ENCODE results near the gene CYP2S1. TPM values are rescaled to one million over a fixed set of nuclear protein-coding genes. Genes with fewer than 3 reads are reported as not detected.

CYP2S1 gene
- total RNA-seq, 2 experiments from 2014 or later = not detected

DNA sequence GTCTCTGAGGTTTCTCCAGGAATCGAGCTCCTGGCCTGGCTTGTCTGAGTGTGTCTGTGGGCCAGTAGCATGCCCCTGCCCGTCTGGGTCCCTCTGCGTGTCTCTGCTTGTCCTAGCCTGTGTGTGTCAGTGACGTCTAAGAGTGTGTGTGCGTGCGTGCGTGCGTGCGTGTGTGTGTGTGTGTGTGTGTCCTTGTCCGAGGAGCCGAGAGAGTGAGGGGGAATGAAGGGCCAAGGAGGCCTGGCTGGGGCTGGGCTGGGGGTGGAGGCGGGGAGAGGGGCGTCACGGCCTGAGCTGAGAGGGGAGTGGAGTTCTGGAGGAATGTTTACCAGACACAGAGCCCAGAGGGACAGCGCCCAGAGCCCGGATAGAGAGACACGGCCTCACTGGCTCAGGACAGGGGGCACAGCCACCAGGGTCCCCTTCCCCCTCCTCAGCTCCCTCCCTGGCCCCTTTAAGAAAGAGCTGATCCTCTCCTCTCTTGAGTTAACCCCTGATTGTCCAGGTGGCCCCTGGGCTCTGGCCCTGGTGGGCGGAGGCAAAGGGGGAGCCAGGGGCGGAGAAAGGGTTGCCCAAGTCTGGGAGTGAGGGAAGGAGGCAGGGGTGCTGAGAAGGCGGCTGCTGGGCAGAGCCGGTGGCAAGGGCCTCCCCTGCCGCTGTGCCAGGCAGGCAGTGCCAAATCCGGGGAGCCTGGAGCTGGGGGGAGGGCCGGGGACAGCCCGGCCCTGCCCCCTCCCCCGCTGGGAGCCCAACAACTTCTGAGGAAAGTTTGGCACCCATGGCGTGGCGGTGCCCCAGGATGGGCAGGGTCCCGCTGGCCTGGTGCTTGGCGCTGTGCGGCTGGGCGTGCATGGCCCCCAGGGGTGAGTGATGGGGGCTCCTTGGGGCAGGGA is 25.8 kb downstream of the CYP2S1 start, which contains the start of gene AXL:
Gene AXL (plus strand): TSS at position 609 of the 893 bp plus-strand sequence. CDS start 170 bp downstream, at position 779.
- no peak for TF ChIP-seq EZH2phosphoT487 (IDR thresholded peaks at IDR 0.05; ENCODE audit: borderline replicate concordance, low read depth, low read length)
- TF ChIP-seq, protein P1, sequence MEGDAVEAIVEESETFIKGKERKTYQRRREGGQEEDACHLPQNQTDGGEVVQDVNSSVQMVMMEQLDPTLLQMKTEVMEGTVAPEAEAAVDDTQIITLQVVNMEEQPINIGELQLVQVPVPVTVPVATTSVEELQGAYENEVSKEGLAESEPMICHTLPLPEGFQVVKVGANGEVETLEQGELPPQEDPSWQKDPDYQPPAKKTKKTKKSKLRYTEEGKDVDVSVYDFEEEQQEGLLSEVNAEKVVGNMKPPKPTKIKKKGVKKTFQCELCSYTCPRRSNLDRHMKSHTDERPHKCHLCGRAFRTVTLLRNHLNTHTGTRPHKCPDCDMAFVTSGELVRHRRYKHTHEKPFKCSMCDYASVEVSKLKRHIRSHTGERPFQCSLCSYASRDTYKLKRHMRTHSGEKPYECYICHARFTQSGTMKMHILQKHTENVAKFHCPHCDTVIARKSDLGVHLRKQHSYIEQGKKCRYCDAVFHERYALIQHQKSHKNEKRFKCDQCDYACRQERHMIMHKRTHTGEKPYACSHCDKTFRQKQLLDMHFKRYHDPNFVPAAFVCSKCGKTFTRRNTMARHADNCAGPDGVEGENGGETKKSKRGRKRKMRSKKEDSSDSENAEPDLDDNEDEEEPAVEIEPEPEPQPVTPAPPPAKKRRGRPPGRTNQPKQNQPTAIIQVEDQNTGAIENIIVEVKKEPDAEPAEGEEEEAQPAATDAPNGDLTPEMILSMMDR (conservative IDR thresholded peaks at IDR 0.05; ENCODE audit: low read length) = no peak
- no peak within 1 kb of the TSS for H3K27ac ChIP-seq (ENCODE audit: low read depth, low read length, poor library complexity, severe bottlenecking)
- no peaks in the 10 kb centered on the region for H3K79me2 ChIP-seq (ENCODE audit: insufficient read depth, low read depth, low read length)
- BruUV-seq (replicated peaks) = no TSS peak
- H2AFZ ChIP-seq (ENCODE audit: low read length) = no peak within 1 kb of the TSS
- no peaks in the 10 kb centered on the region for H4K20me1 ChIP-seq (ENCODE audit: insufficient read depth, low read length)
- POLR2A ChIA-PET = no interaction called here
- no peaks in the 10 kb centered on the region for H3K4me1 ChIP-seq (ENCODE audit: insufficient read depth, low read length, poor library complexity, severe bottlenecking)
- CTCF ChIA-PET (ENCODE audit: unreplicated experiment) = no interaction called here
- H3K9me2 ChIP-seq (ENCODE audit: insufficient read depth, low read length) = no peaks in the 10 kb centered on the region
- DNase-seq (ENCODE audit: low spot score) = no peak
- H3K4me2 ChIP-seq (ENCODE audit: low read length) = no peak within 1 kb of the TSS
- intact Hi-C loops (cut with micrococcal nuclease; ENCODE audit: unreplicated experiment) = no loop called here
- no peak within 1 kb of the TSS for H3K4me3 ChIP-seq (ENCODE audit: low read depth, low read length, poor library complexity, severe bottlenecking)
- no peaks in the 10 kb centered on the region for H3K36me3 ChIP-seq (ENCODE audit: insufficient read depth, low read length)
- H3K9me3 ChIP-seq (ENCODE audit: low read length) = no peaks in the 10 kb centered on the region

DNA sequence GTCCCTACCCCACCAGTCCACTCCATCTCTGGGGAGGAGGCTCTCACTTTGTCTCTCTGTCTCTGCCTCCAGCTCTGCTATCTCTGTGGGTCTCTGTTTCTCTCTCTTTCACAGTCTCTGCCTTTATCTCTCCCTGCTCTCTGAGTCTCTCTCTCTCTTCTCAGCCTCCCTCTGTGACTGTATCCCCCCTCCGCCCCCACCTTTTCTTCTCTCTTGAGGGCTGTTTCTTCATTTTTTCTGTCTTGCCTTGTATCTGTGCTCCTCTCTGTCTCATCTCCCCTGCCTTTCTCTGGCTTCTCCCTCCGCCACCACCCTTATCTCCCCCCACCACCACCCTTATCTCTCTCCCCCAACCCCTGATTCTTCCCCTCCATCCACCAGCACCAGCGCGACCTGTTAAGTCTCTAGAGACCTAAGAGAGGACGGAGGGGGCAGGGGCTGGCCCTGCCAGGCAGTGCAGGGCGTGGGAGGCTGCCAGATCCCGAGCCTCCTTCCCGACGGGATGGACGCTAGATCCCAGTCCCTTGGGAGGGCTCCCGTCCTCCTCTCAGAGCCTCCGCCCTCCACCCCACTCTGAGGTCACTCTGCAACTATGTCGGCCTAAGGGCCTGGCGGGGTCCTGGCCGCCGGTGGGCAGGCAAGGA is 27.0 kb downstream of the CYP2S1 start:
- Histone ChIP-seq H3K9me3 (ENCODE audit: low read length) (no peaks in the 10 kb centered on the region), H4K20me1 (ENCODE audit: insufficient read depth, low read length) (no peaks in the 10 kb centered on the region), H3K79me2 (ENCODE audit: insufficient read depth, low read depth, low read length) (no peaks in the 10 kb centered on the region), H3K36me3 (ENCODE audit: insufficient read depth, low read length) (no peaks in the 10 kb centered on the region), H3K9me2 (ENCODE audit: insufficient read depth, low read length) (no peaks in the 10 kb centered on the region), H3K4me2 (ENCODE audit: low read length) (no peak overlapping the region), H3K27ac (ENCODE audit: low read depth, low read length, poor library complexity, severe bottlenecking) (no peak overlapping the region), H2AFZ (ENCODE audit: low read length) (no peak overlapping the region), H3K4me1 (ENCODE audit: insufficient read depth, low read length, poor library complexity, severe bottlenecking) (no peaks in the 10 kb centered on the region), H3K4me3 (ENCODE audit: low read depth, low read length, poor library complexity, severe bottlenecking) (no peak overlapping the region)
- intact Hi-C loops (cut with micrococcal nuclease; ENCODE audit: unreplicated experiment) = no loop called here
- ChIA-PET CTCF (ENCODE audit: unreplicated experiment) (no interaction called here), POLR2A (no interaction called here)
- BruUV-seq (replicated peaks) = no TSS peak
- no peak for TF ChIP-seq EZH2phosphoT487 (IDR thresholded peaks at IDR 0.05; ENCODE audit: borderline replicate concordance, low read depth, low read length)
- TF ChIP-seq, protein P1 (conservative IDR thresholded peaks at IDR 0.05; ENCODE audit: low read length) = no peak
- no peak for DNase-seq (ENCODE audit: low spot score)

DNA sequence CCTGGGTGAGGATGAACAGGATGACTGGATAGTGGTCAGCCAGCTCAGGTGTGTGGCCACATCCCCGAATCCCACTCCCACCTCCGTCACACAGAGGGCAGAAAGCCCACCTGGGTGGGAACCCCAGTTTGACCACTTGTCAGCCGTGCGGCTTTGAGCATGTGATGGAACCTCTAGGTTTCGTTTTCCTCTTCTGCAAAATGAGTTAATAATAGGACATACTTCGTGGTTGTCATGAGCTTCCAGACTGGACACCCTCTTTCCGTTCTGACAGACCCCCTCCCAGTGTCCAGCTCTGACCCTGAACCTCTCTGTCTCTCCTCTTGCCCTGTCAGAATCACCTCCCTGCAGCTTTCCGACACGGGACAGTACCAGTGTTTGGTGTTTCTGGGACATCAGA is 27.8 kb downstream of the CYP2S1 start:
- H3K4me2 ChIP-seq (ENCODE audit: low read length) = no peak overlapping the region
- no TSS peak for BruUV-seq (replicated peaks)
- no peaks in the 10 kb centered on the region for H3K79me2 ChIP-seq (ENCODE audit: insufficient read depth, low read depth, low read length)

More for the DNA sequence above, 27.8 kb downstream of the CYP2S1 start:
- Histone ChIP-seq H2AFZ (ENCODE audit: low read length) (no peak overlapping the region), H3K4me3 (ENCODE audit: low read depth, low read length, poor library complexity, severe bottlenecking) (no peak overlapping the region), H3K36me3 (ENCODE audit: insufficient read depth, low read length) (no peaks in the 10 kb centered on the region), H3K9me2 (ENCODE audit: insufficient read depth, low read length) (no peaks in the 10 kb centered on the region), H3K27ac (ENCODE audit: low read depth, low read length, poor library complexity, severe bottlenecking) (no peak overlapping the region), H3K4me1 (ENCODE audit: insufficient read depth, low read length, poor library complexity, severe bottlenecking) (no peaks in the 10 kb centered on the region), H3K9me3 (ENCODE audit: low read length) (no peaks in the 10 kb centered on the region), H4K20me1 (ENCODE audit: insufficient read depth, low read length) (no peaks in the 10 kb centered on the region)
- no peak for DNase-seq (ENCODE audit: low spot score)
- intact Hi-C loops (cut with micrococcal nuclease; ENCODE audit: unreplicated experiment) = no loop called here
- ChIA-PET POLR2A (no interaction called here), CTCF (ENCODE audit: unreplicated experiment) (no interaction called here)
- TF ChIP-seq EZH2phosphoT487 (IDR thresholded peaks at IDR 0.05; ENCODE audit: borderline replicate concordance, low read depth, low read length) = no peak
- TF ChIP-seq, protein P1 (conservative IDR thresholded peaks at IDR 0.05; ENCODE audit: low read length) = no peak

All from OCI-LY7 (cell line).